Mesothelial cell of epicardium (in vitro differentiated cells): ENCODE results near the gene FBRSL1. TPM values are rescaled to one million over a fixed set of nuclear protein-coding genes. Genes with fewer than 3 reads are reported as not detected.

Experiments
- DNase-seq, 2 experiments: peaks; one replicate each; pipeline ENCODE4 v3.0.0; 2021; ENCODE audit warnings: low spot score in 2 of 2; ENCODE audit not compliant: unreplicated experiment in 2 of 2
- H3K27ac Mint-ChIP-seq: 2 replicates; pipeline ENCODE4 v1.8.0; 2021; ENCODE audit warnings: mixed read lengths
- H3K27me3 Mint-ChIP-seq: 2 replicates; pipeline ENCODE4 v1.8.0; 2021; ENCODE audit warnings: low read depth, mixed read lengths
- H3K36me3 Mint-ChIP-seq: 2 replicates; pipeline ENCODE4 v1.8.0; 2021; ENCODE audit warnings: mixed read lengths
- H3K4me1 Mint-ChIP-seq: 2 replicates; pipeline ENCODE4 v1.8.0; 2021; ENCODE audit warnings: mixed read lengths
- H3K4me3 Mint-ChIP-seq: 2 replicates; pipeline ENCODE4 v1.8.0; 2021; ENCODE audit warnings: mild to moderate bottlenecking, moderate library complexity, mixed read lengths
- H3K9me3 Mint-ChIP-seq: 2 replicates; pipeline ENCODE4 v1.8.0; 2021; ENCODE audit warnings: mixed read lengths
- total RNA-seq: library from RNA; stranded (reverse); gene quantifications from 3 replicates; pipeline ENCODE4 v1.2.1, GENCODE V29; 2021
- TF ChIP-seq, protein P1 (sequence below): fragments of 200-600 bp; sonication (generic); IDR thresholded peaks from one replicate; pipeline ENCODE4 v1.5.0; 2021; ENCODE audit warnings: antibody characterized with exemption; ENCODE audit not compliant: unreplicated experiment

The FBRSL1 gene
- total RNA-seq, 1 donor from 2014 or later, result 115 TPM

DNA sequence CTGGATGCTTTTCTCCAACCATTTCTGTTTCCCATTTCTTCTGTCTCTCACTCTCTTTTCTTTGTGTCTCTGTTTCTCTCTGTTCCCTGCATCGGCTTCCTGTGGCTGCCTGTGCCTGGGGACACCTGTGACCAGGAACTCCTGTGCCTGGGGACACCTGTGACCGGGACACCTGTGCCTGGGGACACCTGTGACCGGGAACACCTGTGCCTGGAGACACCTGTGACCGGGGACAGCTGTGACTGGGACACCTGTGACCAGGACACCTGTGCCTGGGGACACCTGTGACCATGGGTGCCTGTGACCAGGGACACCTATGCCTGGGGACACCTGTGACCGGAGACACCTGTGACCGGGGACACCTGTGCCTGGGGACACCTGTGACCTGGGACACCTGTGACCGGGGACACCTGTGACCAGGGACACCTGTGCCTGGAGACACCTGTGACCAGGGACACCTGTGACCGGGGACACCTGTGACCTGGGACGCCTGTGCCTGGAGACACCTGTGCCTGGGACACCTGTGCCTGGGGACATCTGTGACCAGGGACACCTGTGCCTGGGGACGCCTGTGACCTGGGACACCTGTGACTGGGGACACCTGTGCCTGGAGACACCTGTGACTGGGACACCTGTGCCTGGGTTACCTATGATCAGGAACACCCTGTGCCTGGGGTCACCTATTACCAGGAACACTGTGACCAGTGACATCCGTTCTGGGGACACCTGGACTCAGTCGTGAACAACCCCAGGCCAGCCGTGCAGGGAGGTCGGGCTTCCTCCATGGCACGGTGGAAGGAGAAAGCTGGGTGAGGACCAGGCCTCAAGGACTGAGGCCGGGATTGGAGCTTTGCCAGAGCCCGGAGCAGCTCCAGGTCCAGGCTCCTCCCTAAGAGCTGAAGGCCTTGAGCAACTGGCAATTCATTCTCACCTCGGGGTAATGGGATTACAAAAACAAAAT is 23.4 kb upstream of the FBRSL1 start:
- no peaks in the 10 kb centered on the region for H3K36me3 Mint-ChIP-seq
- TF ChIP-seq, protein P1, sequence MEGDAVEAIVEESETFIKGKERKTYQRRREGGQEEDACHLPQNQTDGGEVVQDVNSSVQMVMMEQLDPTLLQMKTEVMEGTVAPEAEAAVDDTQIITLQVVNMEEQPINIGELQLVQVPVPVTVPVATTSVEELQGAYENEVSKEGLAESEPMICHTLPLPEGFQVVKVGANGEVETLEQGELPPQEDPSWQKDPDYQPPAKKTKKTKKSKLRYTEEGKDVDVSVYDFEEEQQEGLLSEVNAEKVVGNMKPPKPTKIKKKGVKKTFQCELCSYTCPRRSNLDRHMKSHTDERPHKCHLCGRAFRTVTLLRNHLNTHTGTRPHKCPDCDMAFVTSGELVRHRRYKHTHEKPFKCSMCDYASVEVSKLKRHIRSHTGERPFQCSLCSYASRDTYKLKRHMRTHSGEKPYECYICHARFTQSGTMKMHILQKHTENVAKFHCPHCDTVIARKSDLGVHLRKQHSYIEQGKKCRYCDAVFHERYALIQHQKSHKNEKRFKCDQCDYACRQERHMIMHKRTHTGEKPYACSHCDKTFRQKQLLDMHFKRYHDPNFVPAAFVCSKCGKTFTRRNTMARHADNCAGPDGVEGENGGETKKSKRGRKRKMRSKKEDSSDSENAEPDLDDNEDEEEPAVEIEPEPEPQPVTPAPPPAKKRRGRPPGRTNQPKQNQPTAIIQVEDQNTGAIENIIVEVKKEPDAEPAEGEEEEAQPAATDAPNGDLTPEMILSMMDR, result no peak
- H3K27me3 Mint-ChIP-seq, result peaks cover 47% of the 10 kb centered on the region
- no peak overlapping the region for H3K27ac Mint-ChIP-seq
- peaks cover 6% of the 10 kb centered on the region for H3K4me1 Mint-ChIP-seq
- DNase-seq, result no peak
- H3K4me3 Mint-ChIP-seq, result no peak overlapping the region
- peaks cover 2% of the 10 kb centered on the region for H3K9me3 Mint-ChIP-seq

DNA sequence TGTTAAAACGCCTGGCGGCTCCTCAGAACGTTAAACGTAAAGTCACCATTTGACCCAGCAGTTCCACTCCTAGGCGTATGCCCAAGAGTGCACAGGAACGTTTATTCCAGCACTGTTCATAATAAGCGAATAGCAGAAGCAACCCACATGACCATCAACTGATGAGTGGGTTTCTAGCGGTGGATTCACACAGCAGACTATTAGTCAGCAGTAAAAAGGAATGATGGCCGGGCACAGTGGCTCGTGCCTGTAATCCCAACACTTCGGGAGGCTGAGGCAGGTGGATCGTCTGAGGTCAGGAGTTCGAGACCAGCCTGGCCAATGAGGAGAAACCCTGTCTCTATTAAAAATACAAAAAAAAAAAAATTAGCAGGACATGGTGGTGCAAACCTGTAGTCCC is 22.4 kb upstream of the FBRSL1 start:
- peaks cover 46% of the 10 kb centered on the region for H3K27me3 Mint-ChIP-seq
- no peak for DNase-seq
- peaks cover 3% of the 10 kb centered on the region for H3K9me3 Mint-ChIP-seq
- peaks cover 6% of the 10 kb centered on the region for H3K4me1 Mint-ChIP-seq
- H3K36me3 Mint-ChIP-seq, result peaks cover 2% of the 10 kb centered on the region
- H3K27ac Mint-ChIP-seq, result no peak overlapping the region
- TF ChIP-seq, protein P1, result no peak
- no peak overlapping the region for H3K4me3 Mint-ChIP-seq

DNA sequence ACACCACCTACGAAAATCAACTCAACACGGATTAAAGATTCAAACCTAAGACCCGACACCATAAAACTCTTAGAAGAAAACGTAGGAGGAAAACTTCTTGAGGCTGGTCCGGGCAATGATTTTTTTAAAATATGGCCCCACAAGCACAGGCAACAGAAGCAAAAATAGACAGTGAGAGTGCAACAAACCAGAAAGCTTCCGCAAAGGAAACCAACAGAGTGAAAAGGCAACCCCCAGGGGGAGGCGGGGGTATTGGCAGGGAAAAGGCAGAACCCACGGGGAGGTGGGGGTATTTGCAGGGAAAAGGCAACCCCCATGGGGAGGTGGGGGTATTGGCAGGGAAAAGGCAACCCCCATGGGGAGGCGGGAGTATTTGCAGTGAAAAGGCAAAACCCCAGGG is 20.5 kb upstream of the FBRSL1 start:
- peaks cover 3% of the 10 kb centered on the region for H3K9me3 Mint-ChIP-seq
- H3K4me1 Mint-ChIP-seq, result peaks cover 6% of the 10 kb centered on the region
- peaks cover 2% of the 10 kb centered on the region for H3K36me3 Mint-ChIP-seq
- DNase-seq, result no peak
- H3K4me3 Mint-ChIP-seq, result no peak overlapping the region
- TF ChIP-seq, protein P1, result no peak
- H3K27me3 Mint-ChIP-seq, result peaks cover 46% of the 10 kb centered on the region
- no peak overlapping the region for H3K27ac Mint-ChIP-seq

- Mint-ChIP-seq H3K27me3 (peaks cover 47% of the 10 kb centered on the region), H3K9me3 (peaks cover 3% of the 10 kb centered on the region), H3K4me3 (no peak overlapping the region), H3K36me3 (peaks cover 2% of the 10 kb centered on the region), H3K27ac (no peak overlapping the region), H3K4me1 (peaks cover 2% of the 10 kb centered on the region)
- no peak for DNase-seq
- TF ChIP-seq, protein P1, result no peak
Measured at GRCh38 chr12:132470397-132470796, 19.6 kb upstream of the FBRSL1 start.

GRCh38 chr12:132471011-132471857 is 18.7 kb upstream of the FBRSL1 start:
- Mint-ChIP-seq H3K27ac (no peak overlapping the region), H3K9me3 (peaks cover 6% of the 10 kb centered on the region), H3K4me3 (no peak overlapping the region), H3K4me1 (no peaks in the 10 kb centered on the region), H3K36me3 (peaks cover 2% of the 10 kb centered on the region), H3K27me3 (peaks cover 54% of the 10 kb centered on the region)
- TF ChIP-seq, protein P1, result no peak
- DNase-seq, result no peak
